IMR-90 (cell line): ENCODE results near the gene TTI1. TPM values are rescaled to one million over a fixed set of nuclear protein-coding genes. Genes with fewer than 3 reads are reported as not detected.

Source experiments
- ATAC-seq: fragments of 200-7000 bp; cut with Tn5 transposase; 2 replicates; pipeline ENCODE4 v1.9.1; 2020; ENCODE audit warnings: low read depth, mild to moderate bottlenecking, moderate library complexity
- BruUV-seq: library from RNA; stranded (reverse); fragments of 400-500 nt; replicated peaks from 2 replicates; lab custom pipeline; 2021; lab: Mats Ljungman, UMichigan
- CTCF ChIA-PET: fragments of 300-600 bp; formaldehyde crosslinking; extraction: SDS; loops from one replicate; lab custom pipeline; 2021; ENCODE audit warnings: antibody characterized with exemption; lab: Yijun Ruan, JAX
- POLR2A ChIA-PET: fragments of 300-600 bp; sonication (Branson Sonifier 250); formaldehyde crosslinking; loops from one replicate; lab custom pipeline; 2022; ENCODE audit warnings: antibody characterized with exemption; ENCODE audit not compliant: unreplicated experiment; lab: Charles Lee
- DNase-seq: peaks from one replicate; pipeline ENCODE4 v3.0.0; 2013
- H2AFZ ChIP-seq: replicated peaks from 2 replicates; pipeline ENCODE3; 2013; ENCODE audit warnings: low read length, mild to moderate bottlenecking; ENCODE audit not compliant: poor library complexity
- H2AK5ac ChIP-seq: 2 replicates; pipeline ENCODE4 v1.6.1; 2013; ENCODE audit warnings: low read depth, low read length, inconsistent platforms
- H2AK9ac ChIP-seq: replicated peaks from 2 replicates; pipeline ENCODE3; 2013; ENCODE audit warnings: mild to moderate bottlenecking, low read depth, low read length, moderate library complexity; ENCODE audit not compliant: poor library complexity
- H2BK120ac ChIP-seq: 2 replicates; pipeline ENCODE4 v1.6.1; 2013; ENCODE audit warnings: low read depth, low read length, inconsistent platforms
- H2BK15ac ChIP-seq: 3 replicates; pipeline ENCODE4 v1.6.1; 2013; ENCODE audit warnings: low read depth, low read length, inconsistent platforms
- H2BK20ac ChIP-seq: 2 replicates; pipeline ENCODE4 v1.6.1; 2013; ENCODE audit warnings: low read depth, mild to moderate bottlenecking, inconsistent platforms, low read length, moderate library complexity
- H2BK5ac ChIP-seq: 2 replicates; pipeline ENCODE4 v1.6.1; 2013; ENCODE audit warnings: mild to moderate bottlenecking, low read depth, low read length, inconsistent platforms; ENCODE audit not compliant: poor library complexity, severe bottlenecking
- H3K14ac ChIP-seq: replicated peaks from 2 replicates; pipeline ENCODE4 v1.6.1; 2013; ENCODE audit warnings: low read depth, low read length, inconsistent platforms
- H3K18ac ChIP-seq: 2 replicates; pipeline ENCODE4 v1.6.1; 2013; ENCODE audit warnings: low read depth, low read length, control low read depth
- H3K23ac ChIP-seq: 2 replicates; pipeline ENCODE4 v1.6.1; 2013; ENCODE audit warnings: low read depth, low read length, inconsistent platforms
- H3K27ac ChIP-seq: 2 replicates; pipeline ENCODE4 v1.5.1; 2013; ENCODE audit warnings: mild to moderate bottlenecking, control low read depth, low read length; ENCODE audit not compliant: insufficient read depth
- H3K27me3 ChIP-seq: 2 replicates; pipeline ENCODE4 v1.6.1; 2013; ENCODE audit warnings: low read length; ENCODE audit not compliant: control insufficient read depth, insufficient read depth
- H3K36me3 ChIP-seq: 2 replicates; pipeline ENCODE4 v1.6.1; 2013; ENCODE audit warnings: low read length, mixed read lengths; ENCODE audit not compliant: control insufficient read depth, insufficient read depth
- H3K4ac ChIP-seq: 2 replicates; pipeline ENCODE4 v1.6.1; 2013; ENCODE audit warnings: low read depth, low read length, inconsistent platforms
- H3K4me1 ChIP-seq: 2 replicates; pipeline ENCODE4 v1.6.1; 2013; ENCODE audit warnings: low read length, mixed read lengths; ENCODE audit not compliant: control insufficient read depth, insufficient read depth
- H3K4me2 ChIP-seq: 2 replicates; pipeline ENCODE4 v1.6.1; 2013; ENCODE audit warnings: low read depth, mild to moderate bottlenecking, control low read depth, low read length, moderate library complexity
- H3K4me3 ChIP-seq: 2 replicates; pipeline ENCODE4 v1.5.1; 2013; ENCODE audit warnings: low read depth, mild to moderate bottlenecking, control low read depth, low read length, moderate library complexity; ENCODE audit not compliant: insufficient read depth
- H3K56ac ChIP-seq: 2 replicates; pipeline ENCODE4 v1.6.1; 2013; ENCODE audit warnings: low read length, inconsistent platforms; ENCODE audit not compliant: insufficient read depth; ENCODE audit errors: extremely low read depth
- H3K79me1 ChIP-seq, 2 experiments: 2 replicates each; pipeline ENCODE4 v1.6.1; 2013; ENCODE audit warnings: low read length in 2 of 2, inconsistent platforms in 1 of 2, low read depth in 1 of 2
- H3K9ac ChIP-seq: 2 replicates; pipeline ENCODE4 v1.6.1; 2013; ENCODE audit warnings: low read depth, low read length, control low read depth
- H3K9me1 ChIP-seq: 2 replicates; pipeline ENCODE4 v1.6.1; 2013; ENCODE audit warnings: low read length, inconsistent platforms; ENCODE audit not compliant: insufficient read depth
- H3K9me3 ChIP-seq: 2 replicates; pipeline ENCODE4 v1.6.1; 2013; ENCODE audit warnings: low read length; ENCODE audit not compliant: control insufficient read depth, insufficient read depth
- H4K20me1 ChIP-seq: 2 replicates; pipeline ENCODE4 v1.6.1; 2013; ENCODE audit warnings: low read length, inconsistent platforms; ENCODE audit not compliant: insufficient read depth
- H4K5ac ChIP-seq: 2 replicates; pipeline ENCODE4 v1.6.1; 2013; ENCODE audit warnings: mild to moderate bottlenecking, low read depth, low read length, control low read depth
- H4K8ac ChIP-seq, 2 experiments: 2 replicates each; pipeline ENCODE4 v1.6.1; 2013; ENCODE audit warnings: low read depth in 2 of 2, low read length in 2 of 2, control low read depth in 1 of 2, inconsistent platforms in 1 of 2
- H4K91ac ChIP-seq: 2 replicates; pipeline ENCODE4 v1.6.1; 2013; ENCODE audit warnings: low read depth, low read length, inconsistent platforms; ENCODE audit not compliant: insufficient read depth
- CHD1 ChIP-seq: IDR thresholded peaks from 2 replicates; pipeline ENCODE4 v1.6.1; 2012; ENCODE audit warnings: low read depth, low read length, improper control_type of control experiment
- MAZ ChIP-seq: IDR thresholded peaks from 2 replicates; pipeline ENCODE4 v1.6.1; 2012; ENCODE audit warnings: low read depth, mild to moderate bottlenecking, low read length, improper control_type of control experiment, moderate library complexity, borderline replicate concordance
- WGBS, 2 experiments: methylation state at CpG; one replicate each; pipeline versions ENCODE4 v1.1.5 to v1.1.7; 2013; ENCODE audit warnings: missing lambda C conversion rate in 2 of 2; ENCODE audit not compliant: insufficient read length in 1 of 2; ENCODE audit errors: extremely low coverage in 2 of 2; 5-methylcytosine and 5-hydroxymethylcytosine counted together
- dilution Hi-C: fragments of 300-500 bp; cut with HindIII; formaldehyde crosslinking; loops from one replicate; pipeline ENCODE4 v1.14.3; 2018; ENCODE audit warnings: low sequenced_read_pairs; ENCODE audit not compliant: unreplicated experiment
- in situ Hi-C: fragments of 300-500 bp; cut with MboI; formaldehyde crosslinking; loops from 3 replicates; pipeline ENCODE4 v1.14.3; 2019; ENCODE audit warnings: low sequenced_read_pairs, inconsistent platforms, mixed read lengths
- intact Hi-C: fragments of 100-400 bp; cut with micrococcal nuclease; formaldehyde crosslinking; loops from 2 replicates; pipeline ENCODE4 v1.10.0; 2022
- polyA plus RNA-seq, 3 experiments: library from polyadenylated mRNA; depleted of rRNA; stranded (reverse); fragments of >200 nt; gene quantifications; 2 replicates each; pipeline ENCODE4 v1.2.3, GENCODE V29; 2012; ENCODE audit warnings: low replicate concordance in 1 of 3
- total RNA-seq: library from RNA; depleted of rRNA; stranded (reverse); fragments of >200 nt; gene quantifications from 2 replicates; pipeline ENCODE4 v1.2.3, GENCODE V29; 2012
- TF ChIP-seq, protein P1 (sequence below): fragments of 150-350 bp; IDR thresholded peaks from 2 replicates; pipeline ENCODE4 v1.6.1; 2017; ENCODE audit warnings: mild to moderate bottlenecking, antibody characterized with exemption, low read length, low read depth

Gene TTI1
- total and polyA plus RNA-seq, 2 of the 4 experiments (the other 2 are of a cell fraction): 12.5 to 17.6 TPM

DNA sequence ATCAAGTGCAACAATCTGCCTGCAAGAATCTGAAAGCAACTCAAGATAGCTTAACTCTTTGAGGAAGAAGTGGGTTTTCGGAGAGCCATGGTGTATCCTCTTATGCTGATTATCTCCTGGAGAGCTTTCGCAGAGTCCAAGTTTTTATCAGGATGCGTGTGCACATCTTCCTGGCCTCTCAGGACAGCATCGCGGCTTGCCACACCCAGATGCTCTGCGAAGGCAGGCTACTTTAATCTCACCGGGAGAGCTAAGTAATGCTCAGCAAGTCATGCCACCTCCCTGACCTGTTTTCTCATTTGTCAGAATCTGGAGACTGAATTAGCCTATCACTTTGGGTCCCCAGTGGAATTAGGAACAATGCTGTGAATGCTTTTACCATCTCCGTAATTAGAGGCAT, 52.9 kb downstream of the TTI1 start:
- H3K79me1 ChIP-seq: no peaks in the 10 kb centered on the region
- no peak overlapping the region for H3K18ac ChIP-seq
- DNase-seq (no peak), ATAC-seq (no peak)
- no peaks in the 10 kb centered on the region for H3K9me3 ChIP-seq
- H3K27ac ChIP-seq: no peak overlapping the region
- 100% methylated on average over 1 of the region's 8 CpGs; no CpG with 5 or more reads in 1 of the 2 experiments for WGBS, 2 experiments
- H3K23ac ChIP-seq: no peak overlapping the region
- no peaks in the 10 kb centered on the region for H3K9me1 ChIP-seq
- no peak overlapping the region for H3K14ac ChIP-seq
- no peaks in the 10 kb centered on the region for H3K4me1 ChIP-seq
- no peak overlapping the region for H2BK120ac ChIP-seq
- no peak overlapping the region for H2AFZ ChIP-seq
- no peak overlapping the region for H2AK5ac ChIP-seq
- no peak overlapping the region for H4K8ac ChIP-seq
- H3K4me2 ChIP-seq: no peak overlapping the region
- CTCF ChIA-PET: no interaction called here
- no peak overlapping the region for H2BK15ac ChIP-seq
- no peak overlapping the region for H2BK5ac ChIP-seq
- dilution Hi-C loops: no loop called here
- peaks cover 5% of the 10 kb centered on the region for H3K36me3 ChIP-seq
- intact Hi-C loops: no loop called here
- no peak overlapping the region for H4K91ac ChIP-seq
- no peak overlapping the region for H3K9ac ChIP-seq
- H4K20me1 ChIP-seq: no peaks in the 10 kb centered on the region
- in situ Hi-C loops: no loop called here
- H3K56ac ChIP-seq: no peak overlapping the region
- no peak overlapping the region for H2BK20ac ChIP-seq
- TF ChIP-seq, protein P1, sequence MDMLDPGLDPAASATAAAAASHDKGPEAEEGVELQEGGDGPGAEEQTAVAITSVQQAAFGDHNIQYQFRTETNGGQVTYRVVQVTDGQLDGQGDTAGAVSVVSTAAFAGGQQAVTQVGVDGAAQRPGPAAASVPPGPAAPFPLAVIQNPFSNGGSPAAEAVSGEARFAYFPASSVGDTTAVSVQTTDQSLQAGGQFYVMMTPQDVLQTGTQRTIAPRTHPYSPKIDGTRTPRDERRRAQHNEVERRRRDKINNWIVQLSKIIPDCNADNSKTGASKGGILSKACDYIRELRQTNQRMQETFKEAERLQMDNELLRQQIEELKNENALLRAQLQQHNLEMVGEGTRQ: no peak
- TF ChIP-seq MAZ (no peak), CHD1 (no peak)
- BruUV-seq: no TSS peak
- POLR2A ChIA-PET: no interaction called here
- H3K4me3 ChIP-seq: no peak overlapping the region
- H2AK9ac ChIP-seq: no peak overlapping the region
- H3K27me3 ChIP-seq: no peaks in the 10 kb centered on the region; the same call in 1 of the 2 replicates
- no peak overlapping the region for H4K5ac ChIP-seq
- H3K4ac ChIP-seq: no peak overlapping the region
